ENCODE results near the gene AGPAT2. TPM values are rescaled to one million over a fixed set of nuclear protein-coding genes. Genes with fewer than 3 reads are reported as not detected.

Gene AGPAT2
- total RNA-seq, 2 experiments from 2014 or later, result 3.6 to 4.0 TPM

GRCh38 chr9:136673975-136674785 lies 13.1 kb downstream of the AGPAT2 start:
- ChIA-PET CTCF (no interaction called here), POLR2A (no interaction called here)
- H3K27me3 Mint-ChIP-seq, result no peaks in the 10 kb centered on the region

GRCh38 chr9:136673088-136673974 lies 13.9 kb downstream of the AGPAT2 start:
- H3K27ac Mint-ChIP-seq, result no peak overlapping the region
- Histone ChIP-seq H3K27ac (ENCODE audit: low read depth in 1 of 2, low read length in 2 of 2) (no peak overlapping the region), H3K4me3 (ENCODE audit: low read length) (no peak overlapping the region), H3K4me1 (ENCODE audit: insufficient read depth, low read length) (peaks cover 5% of the 10 kb centered on the region), H3K9me3 (ENCODE audit: control insufficient read depth in 1 of 2, insufficient read depth in 1 of 2, low read length in 2 of 2) (peaks cover 0 to 7% of the 10 kb centered on the region in 2 experiments), H3K36me3 (ENCODE audit: insufficient read depth, low read length) (no peaks in the 10 kb centered on the region), H3K27me3 (ENCODE audit: control insufficient read depth in 1 of 2, insufficient read depth in 2 of 2, low read length in 2 of 2) (no peaks in the 10 kb centered on the region)
- no peak overlapping the region for H3K4me3 Mint-ChIP-seq
- intact Hi-C loops (cut with DNase I, micrococcal nuclease), result no loop called here
- ChIA-PET POLR2A (no interaction called here), CTCF (no interaction called here)
- H3K36me3 Mint-ChIP-seq (ENCODE audit: low read depth), result no peaks in the 10 kb centered on the region
- no peak for ATAC-seq (ENCODE audit: poor library complexity)
- no peaks in the 10 kb centered on the region for H3K4me1 Mint-ChIP-seq (ENCODE audit: low read depth)
- H3K9me3 Mint-ChIP-seq, result no peaks in the 10 kb centered on the region
- peaks cover 6% of the 10 kb centered on the region for H3K27me3 Mint-ChIP-seq
- DNase-seq, result no peak
- TF ChIP-seq, protein P1, sequence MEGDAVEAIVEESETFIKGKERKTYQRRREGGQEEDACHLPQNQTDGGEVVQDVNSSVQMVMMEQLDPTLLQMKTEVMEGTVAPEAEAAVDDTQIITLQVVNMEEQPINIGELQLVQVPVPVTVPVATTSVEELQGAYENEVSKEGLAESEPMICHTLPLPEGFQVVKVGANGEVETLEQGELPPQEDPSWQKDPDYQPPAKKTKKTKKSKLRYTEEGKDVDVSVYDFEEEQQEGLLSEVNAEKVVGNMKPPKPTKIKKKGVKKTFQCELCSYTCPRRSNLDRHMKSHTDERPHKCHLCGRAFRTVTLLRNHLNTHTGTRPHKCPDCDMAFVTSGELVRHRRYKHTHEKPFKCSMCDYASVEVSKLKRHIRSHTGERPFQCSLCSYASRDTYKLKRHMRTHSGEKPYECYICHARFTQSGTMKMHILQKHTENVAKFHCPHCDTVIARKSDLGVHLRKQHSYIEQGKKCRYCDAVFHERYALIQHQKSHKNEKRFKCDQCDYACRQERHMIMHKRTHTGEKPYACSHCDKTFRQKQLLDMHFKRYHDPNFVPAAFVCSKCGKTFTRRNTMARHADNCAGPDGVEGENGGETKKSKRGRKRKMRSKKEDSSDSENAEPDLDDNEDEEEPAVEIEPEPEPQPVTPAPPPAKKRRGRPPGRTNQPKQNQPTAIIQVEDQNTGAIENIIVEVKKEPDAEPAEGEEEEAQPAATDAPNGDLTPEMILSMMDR (IDR thresholded peaks at IDR 0.05), result no peak

More at GRCh38 chr9:136673975-136674785, 13.1 kb downstream of the AGPAT2 start:
- Histone ChIP-seq H3K27me3 (ENCODE audit: control insufficient read depth in 1 of 2, insufficient read depth in 2 of 2, low read length in 2 of 2) (no peaks in the 10 kb centered on the region), H3K36me3 (ENCODE audit: insufficient read depth, low read length) (no peaks in the 10 kb centered on the region), H3K9me3 (ENCODE audit: control insufficient read depth in 1 of 2, insufficient read depth in 1 of 2, low read length in 2 of 2) (peaks cover 0 to 7% of the 10 kb centered on the region in 2 experiments), H3K27ac (ENCODE audit: low read depth in 1 of 2, low read length in 2 of 2) (no peak overlapping the region), H3K4me3 (ENCODE audit: low read length) (no peak overlapping the region), H3K4me1 (ENCODE audit: insufficient read depth, low read length) (peaks cover 6% of the 10 kb centered on the region)
- TF ChIP-seq, protein P1 (IDR thresholded peaks at IDR 0.05), result no peak
- no peaks in the 10 kb centered on the region for H3K9me3 Mint-ChIP-seq
- no peak for ATAC-seq (ENCODE audit: poor library complexity)
- H3K4me3 Mint-ChIP-seq, result no peak overlapping the region
- H3K4me1 Mint-ChIP-seq (ENCODE audit: low read depth), result no peaks in the 10 kb centered on the region
- H3K36me3 Mint-ChIP-seq (ENCODE audit: low read depth), result no peaks in the 10 kb centered on the region
- intact Hi-C loops (cut with DNase I, micrococcal nuclease), result no loop called here
- DNase-seq, result no peak
- no peak overlapping the region for H3K27ac Mint-ChIP-seq

GRCh38 chr9:136672431-136673087 lies 14.7 kb downstream of the AGPAT2 start:
- no peak for ATAC-seq (ENCODE audit: poor library complexity)
- CTCF ChIA-PET, result interaction anchor here (0.9 to 1.3 kb wide), 3 partner anchors 28 to 189 kb away, joined by 3 to 4 read pairs (median 3); no protein-coding TSS in a partner anchor
- Mint-ChIP-seq H3K4me3 (no peak overlapping the region), H3K4me1 (ENCODE audit: low read depth) (no peaks in the 10 kb centered on the region), H3K9me3 (no peaks in the 10 kb centered on the region), H3K36me3 (ENCODE audit: low read depth) (no peaks in the 10 kb centered on the region), H3K27me3 (peaks cover 6% of the 10 kb centered on the region), H3K27ac (no peak overlapping the region)
- TF ChIP-seq, protein P1 (IDR thresholded peaks at IDR 0.05), result no peak
- POLR2A ChIA-PET, result no interaction called here
- DNase-seq, result no peak
- Histone ChIP-seq H3K4me3 (ENCODE audit: low read length) (no peak overlapping the region), H3K27me3 (ENCODE audit: control insufficient read depth in 1 of 2, insufficient read depth in 2 of 2, low read length in 2 of 2) (peaks cover 1 to 3% of the 10 kb centered on the region in 2 experiments), H3K9me3 (ENCODE audit: control insufficient read depth in 1 of 2, insufficient read depth in 1 of 2, low read length in 2 of 2) (peaks cover 0 to 7% of the 10 kb centered on the region in 2 experiments), H3K36me3 (ENCODE audit: insufficient read depth, low read length) (no peaks in the 10 kb centered on the region), H3K27ac (ENCODE audit: low read depth in 1 of 2, low read length in 2 of 2) (no peak overlapping the region), H3K4me1 (ENCODE audit: insufficient read depth, low read length) (peaks cover 5% of the 10 kb centered on the region)
- intact Hi-C loops (cut with DNase I, micrococcal nuclease), result no loop called here

All from CD4-positive, alpha-beta T cell (primary cell).